Amniotic epithelial cell (primary cell): Measurements from ENCODE around the gene STXBP3.

Experiments
- DNase-seq: peaks from one replicate; pipeline ENCODE4 v3.0.0-alpha.2; 2010; ENCODE audit warnings: low read depth

The STXBP3 gene

DNA sequence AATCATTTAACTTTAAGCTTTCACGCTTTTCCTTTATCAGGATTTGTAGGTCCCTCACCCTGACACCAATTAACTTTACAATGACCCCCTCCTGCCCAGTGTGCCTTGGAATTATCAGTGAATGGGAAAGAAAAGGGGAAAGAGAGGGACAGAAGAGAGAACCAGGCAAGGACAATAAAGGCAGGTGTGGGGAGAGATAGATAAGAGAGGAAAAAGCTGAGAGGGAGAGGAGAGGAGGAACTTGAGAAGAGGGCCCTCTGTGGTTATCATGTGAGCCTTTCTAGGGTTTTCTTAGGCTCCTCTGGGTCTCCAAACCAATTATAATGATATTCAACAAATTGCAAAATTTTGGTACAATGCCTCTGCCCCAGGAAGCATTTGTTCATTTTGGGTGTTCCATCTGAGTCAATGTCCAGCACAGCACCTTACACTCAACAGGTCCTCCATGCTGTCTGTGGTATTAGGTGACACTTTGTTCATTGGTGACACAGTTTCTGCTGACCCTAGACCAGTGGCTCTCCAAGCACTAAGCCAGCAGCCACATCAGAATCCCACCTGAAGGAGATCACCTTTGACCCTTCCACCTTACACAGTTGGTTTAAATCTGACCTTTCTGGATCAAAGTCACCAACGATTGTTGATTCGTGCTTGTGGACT is 96.2 kb downstream of the STXBP3 start:
- no peak for DNase-seq

DNA sequence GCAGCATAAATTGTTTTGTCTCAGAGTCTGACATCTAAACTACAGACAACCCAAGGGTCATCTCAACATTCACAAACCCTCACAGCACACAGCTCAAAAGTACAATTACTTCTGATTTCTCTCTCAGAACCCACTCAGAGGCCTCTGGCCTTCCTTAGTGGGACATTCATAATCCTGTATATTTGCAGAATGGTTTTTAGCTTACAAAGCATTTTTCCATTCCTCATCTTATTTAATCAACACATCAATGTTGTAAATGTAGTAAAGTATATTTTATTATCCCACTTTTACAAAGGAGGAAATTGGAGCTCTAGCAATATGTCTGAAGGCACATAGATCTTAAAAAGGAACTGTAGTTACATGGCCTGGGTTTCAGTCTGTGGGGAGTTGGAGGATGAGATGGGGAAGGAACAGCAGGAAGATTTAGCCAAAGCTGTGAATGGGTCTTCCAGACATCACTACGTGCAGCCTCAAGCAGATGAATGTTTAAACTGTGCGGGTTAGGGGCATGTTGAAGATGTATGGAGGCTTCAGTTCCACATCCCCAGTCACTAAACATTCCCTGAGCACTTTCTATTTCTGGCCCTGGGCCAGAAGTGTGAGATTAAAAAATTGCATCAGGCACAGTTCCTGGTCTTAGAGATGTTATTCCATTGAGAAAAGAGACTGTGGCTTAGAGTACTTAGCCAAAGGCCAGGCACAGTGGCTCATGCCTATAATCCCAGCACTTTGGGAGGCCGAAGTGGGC is 97.1 kb downstream of the STXBP3 start:
- no peak for DNase-seq

DNA sequence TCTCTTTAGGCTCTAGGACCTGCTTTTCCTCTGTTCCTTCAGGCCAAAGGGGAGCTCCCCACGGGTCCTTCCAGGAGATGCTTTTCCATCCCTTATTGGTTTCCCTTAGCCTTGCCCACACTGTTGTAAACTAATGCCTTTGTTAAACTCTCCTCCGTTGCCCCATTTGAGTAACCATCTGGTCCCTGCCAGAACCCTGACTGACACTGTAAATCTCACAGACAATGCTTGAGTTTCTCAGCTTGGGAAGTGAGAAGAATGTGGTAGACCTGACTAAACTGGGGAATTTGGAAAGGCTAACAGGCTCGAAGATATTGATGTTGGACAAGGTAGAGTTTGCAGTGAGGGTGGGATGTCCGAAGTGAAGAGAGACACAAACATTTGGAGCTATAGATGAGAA is 99.0 kb downstream of the STXBP3 start:
- DNase-seq, result no peak

DNA sequence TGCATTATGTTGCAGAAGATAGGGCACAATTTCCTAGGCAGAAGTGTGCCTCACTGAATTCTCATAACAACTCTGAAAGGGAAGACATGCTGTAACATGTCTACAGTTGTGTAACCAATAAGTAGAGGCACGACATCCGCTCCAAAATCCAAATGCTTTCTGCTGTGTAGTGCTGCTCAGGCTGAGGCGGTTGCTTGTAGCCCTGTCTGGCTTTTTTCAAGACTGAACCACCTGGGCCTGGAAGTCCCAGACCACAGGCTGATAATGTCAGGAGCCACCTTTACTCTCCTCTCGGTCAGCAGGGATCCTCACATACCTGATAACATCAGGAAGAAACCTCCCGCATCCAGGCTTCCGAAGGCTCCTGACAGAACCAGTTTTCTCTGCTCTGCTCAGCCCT is 99.5 kb downstream of the STXBP3 start:
- DNase-seq, result no peak

DNA sequence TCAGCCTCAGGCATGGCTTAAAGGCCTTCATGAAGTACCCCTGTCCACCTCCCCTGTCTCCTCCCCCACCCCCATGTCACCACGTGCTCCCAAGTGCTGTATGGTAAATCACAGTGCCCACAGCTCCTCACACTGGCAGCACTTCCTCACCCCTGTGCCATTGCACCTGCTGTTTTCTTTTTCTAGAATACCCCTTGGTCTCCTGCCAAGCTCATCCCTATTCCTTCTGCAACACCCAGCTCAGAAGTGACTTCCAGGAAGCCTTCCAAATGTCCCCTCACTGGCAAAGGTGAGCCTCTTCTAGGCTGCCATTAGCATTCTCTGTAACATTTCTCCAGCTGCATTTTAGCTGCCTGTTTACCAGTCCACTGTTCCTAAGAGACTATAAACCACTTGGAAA is 101.0 kb downstream of the STXBP3 start:
- DNase-seq, result no peak

DNA sequence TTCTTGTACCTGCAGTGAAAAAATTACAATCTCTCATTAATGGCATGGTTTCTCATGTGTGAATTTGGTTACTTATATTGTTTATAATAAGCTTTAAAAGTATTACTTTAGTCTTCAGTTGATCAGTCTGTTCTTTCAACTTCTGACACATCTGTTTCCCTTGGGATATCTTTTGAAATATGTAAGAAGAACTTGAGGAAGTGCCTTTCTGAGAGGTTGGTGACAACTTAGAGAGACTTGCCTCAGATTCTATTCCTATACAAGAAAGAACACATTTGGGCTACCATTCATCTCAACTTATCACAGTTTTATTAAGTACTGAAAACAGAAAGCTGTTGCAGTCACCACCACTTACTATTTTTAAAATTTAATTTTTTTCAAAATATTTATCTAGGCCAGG is 102.3 kb downstream of the STXBP3 start:
- DNase-seq, result no peak

DNA sequence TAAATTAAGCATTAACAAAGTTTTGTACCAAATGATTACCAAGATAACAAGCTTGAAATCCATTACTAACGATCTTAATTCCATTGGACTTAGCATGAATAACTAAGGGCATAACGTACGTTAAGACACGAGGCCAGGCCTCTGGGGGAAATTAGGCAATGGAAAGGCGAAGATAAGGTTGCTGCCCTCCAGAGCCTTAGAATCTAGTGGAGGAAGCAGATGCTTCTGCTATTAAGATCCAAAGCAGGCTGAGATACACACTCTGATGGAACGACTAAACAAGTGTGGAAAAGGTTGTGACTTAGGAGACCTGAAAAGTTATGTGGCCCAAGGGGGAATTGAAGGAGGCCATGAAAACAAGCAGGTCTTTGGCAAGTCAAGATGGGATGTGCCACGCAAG is 104.5 kb downstream of the STXBP3 start:
- no peak for DNase-seq

- peak; percentile 56 for DNase-seq
Observed at GRCh38 chr1:108851567-108851966, 105.1 kb downstream of the STXBP3 start.

DNA sequence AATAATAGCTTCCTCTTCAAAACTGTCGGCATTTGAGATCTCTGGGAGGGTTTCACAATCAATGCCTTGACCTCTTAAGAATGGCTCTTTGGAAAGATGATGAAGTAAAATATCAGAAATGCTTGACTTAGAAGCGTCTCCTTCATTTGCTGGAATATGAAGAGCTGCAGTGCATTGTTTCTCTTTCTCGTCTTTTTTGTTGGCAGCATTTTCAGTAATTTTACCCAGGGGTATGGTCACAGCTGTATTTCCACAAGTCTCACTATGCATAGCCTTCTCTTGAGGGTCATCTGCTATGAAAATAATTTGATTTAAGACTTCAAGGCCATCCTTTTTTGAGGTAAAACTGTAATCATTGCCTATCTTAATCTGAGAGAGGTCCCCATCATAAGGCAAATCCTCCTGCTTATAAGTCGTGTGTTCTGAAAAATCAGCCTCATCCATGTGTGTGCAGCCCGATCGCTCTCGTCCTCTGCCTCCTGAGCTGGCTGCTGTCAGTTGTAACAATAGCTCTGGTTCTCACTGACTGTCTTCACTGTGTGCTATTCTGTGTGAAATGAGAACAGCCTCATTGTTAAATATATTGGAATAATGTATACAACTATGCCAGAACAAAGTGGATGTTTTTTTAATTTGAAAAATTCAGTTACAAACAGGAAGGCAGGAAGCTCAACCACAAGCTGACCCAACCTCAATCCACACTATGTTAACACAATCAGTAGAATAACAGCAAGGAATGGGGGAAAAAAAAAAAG is 105.9 kb downstream of the STXBP3 start:
- no peak for DNase-seq

GRCh38 chr1:108854221-108855019 is 107.9 kb downstream of the STXBP3 start:
- no peak for DNase-seq

- DNase-seq, result no peak
Observed at GRCh38 chr1:108856994-108857393, 110.5 kb downstream of the STXBP3 start, which contains the start of gene AKNAD1. Gene AKNAD1, minus strand, starts transcription at chr1:108857094. Its CDS starts 4,430 bp downstream, at chr1:108852664.

GRCh38 chr1:108858230-108858950 is 111.9 kb downstream of the STXBP3 start:
- no peak for DNase-seq
